Right lobe of liver (tissue), 6 donors: ENCODE results near the gene CCR3. TPM values are rescaled to one million over a fixed set of nuclear protein-coding genes. Genes with fewer than 3 reads are reported as not detected.

Experiments used
- ATAC-seq, 4 donors: fragments of 200-7000 bp; cut with Tn5 transposase; one replicate each; pipeline ENCODE4 v1.9.1; 2020; ENCODE audit warnings: mild to moderate bottlenecking in 4 of 4, moderate library complexity in 4 of 4
- DNase-seq, 3 donors: peaks; one replicate each; pipeline ENCODE4 v3.0.0-alpha.2; 2020
- H3K27ac ChIP-seq, 3 donors: fragments of 200-600 bp; one replicate each; pipeline ENCODE4 v1.8.0; 2022
- H3K27me3 ChIP-seq, 2 donors: fragments of 200-600 bp; one replicate each; pipeline ENCODE4 v1.8.0; 2022
- H3K36me3 ChIP-seq, 4 donors: fragments of 200-600 bp; sonication (generic) in 1 of 4; one replicate each; pipeline versions ENCODE4 v1.5.1 to v1.8.0; 2017 to 2022; ENCODE audit warnings: control low read depth in 1 of 4
- H3K4me1 ChIP-seq, 4 donors: fragments of 200-600 bp; sonication (generic) in 1 of 4; one replicate each; pipeline versions ENCODE4 v1.5.1 to v1.8.0; 2017 to 2022; ENCODE audit warnings: control low read depth in 1 of 4
- H3K4me3 ChIP-seq, 3 donors: fragments of 200-600 bp; one replicate each; pipeline ENCODE4 v1.8.0; 2022
- H3K9me3 ChIP-seq, 4 donors: fragments of 200-600 bp; sonication (generic) in 1 of 4; one replicate each; pipeline versions ENCODE4 v1.5.1 to v1.8.0; 2017 to 2022; ENCODE audit warnings: control low read depth in 1 of 4
- CTCF ChIP-seq, 4 donors: fragments of 200-600 bp in 3 of 4; fragments of 450-650 bp in 1 of 4; IDR thresholded peaks; one replicate each; pipeline versions ENCODE4 v1.5.1 to v1.8.0; 2016 to 2022; ENCODE audit warnings: antibody characterized with exemption in 4 of 4, mild to moderate bottlenecking in 2 of 4
- POLR2A ChIP-seq: fragments of 450-650 bp; IDR thresholded peaks from one replicate; pipeline ENCODE4 v1.6.1; 2017; ENCODE audit warnings: antibody characterized with exemption, mild to moderate bottlenecking
- WGBS: methylation state at CpG from one replicate; pipeline ENCODE4 v1.1.6; 2018; ENCODE audit warnings: low coverage, low lambda C conversion rate; ENCODE audit not compliant: insufficient coverage; ENCODE audit errors: missing lambda C conversion rate; 5-methylcytosine and 5-hydroxymethylcytosine counted together
- intact Hi-C, 2 donors: fragments of 100-400 bp; cut with DNase I; formaldehyde crosslinking; loops; one replicate each; pipeline versions ENCODE4 v1.11.2 to v1.14.1; 2022
- total RNA-seq, 6 experiments: library from RNA; depleted of rRNA in 2 of 6; stranded (reverse); fragments of >200 nt in 2 of 6; fragmentation: NEBNext Ultra II Directional in 3 of 6; extraction: Animal tissue kit (Norgen Biotek cat#: 25700) in 3 of 6; gene quantifications; one replicate each; pipeline versions ENCODE4 v1.1.0 to v1.2.4, GENCODE V29; 2016 to 2023
- donor health status: DM: no; HTN: yes; CAD: no.
- donor health status: DM: no; HTN: no; CAD: no.
- donor health status: DM: no; HTN: no; CAD: no.
- donor health status: DM: no; HTN: yes; CAD: no.
- donor health status: DM: no; HTN: yes; CAD: no.

The CCR3 gene
- total RNA-seq, 6 experiments from 2014 or later, result 0.27 TPM; not detected in 5

- Histone ChIP-seq H3K27me3 (no peaks in the 10 kb centered on the region), H3K4me3 (no peak overlapping the region), H3K4me1 (no peaks in the 10 kb centered on the region), H3K36me3 (no peaks in the 10 kb centered on the region), H3K9me3 (no peaks in the 10 kb centered on the region), H3K27ac (no peak overlapping the region)
- WGBS, result no CpG with 5 or more reads among the region's 3 CpGs
- ATAC-seq (no peak), DNase-seq (no peak)
- TF ChIP-seq POLR2A, result no peak
- no peak for TF ChIP-seq CTCF (IDR thresholded peaks at IDR 0.05)
- intact Hi-C loops, result no loop called here
These were observed 61.0 kb downstream of the CCR3 start for GRCh38 chr3:46303240-46303639.

GRCh38 chr3:46304739-46305138 is 62.5 kb downstream of the CCR3 start:
- DNase-seq (no peak), ATAC-seq (no peak)
- no peaks in the 10 kb centered on the region for H3K27me3 ChIP-seq
- H3K36me3 ChIP-seq, result no peaks in the 10 kb centered on the region
- TF ChIP-seq CTCF (IDR thresholded peaks at IDR 0.05), result no peak
- no peak for TF ChIP-seq POLR2A
- intact Hi-C loops, result no loop called here
- no peaks in the 10 kb centered on the region for H3K9me3 ChIP-seq
- no peaks in the 10 kb centered on the region for H3K4me1 ChIP-seq
- no peak overlapping the region for H3K4me3 ChIP-seq
- 55% methylated on average over 1 of the region's 3 CpGs for WGBS
- H3K27ac ChIP-seq, result no peak overlapping the region

GRCh38 chr3:46312991-46313390 is 70.7 kb downstream of the CCR3 start:
- DNase-seq (no peak), ATAC-seq (peak in 3 of 4 donors; percentile 57 to 71 (median 61))
- H3K4me1 ChIP-seq, result no peaks in the 10 kb centered on the region
- H3K36me3 ChIP-seq, result no peaks in the 10 kb centered on the region
- no peak overlapping the region for H3K27ac ChIP-seq
- intact Hi-C loops, result no loop called here
- H3K9me3 ChIP-seq, result no peaks in the 10 kb centered on the region
- H3K27me3 ChIP-seq, result no peaks in the 10 kb centered on the region
- TF ChIP-seq POLR2A, result no peak
- TF ChIP-seq CTCF (IDR thresholded peaks at IDR 0.05), result no peak
- WGBS, result 38% methylated on average over 1 of the region's 1 CpG
- H3K4me3 ChIP-seq, result no peak overlapping the region

DNA sequence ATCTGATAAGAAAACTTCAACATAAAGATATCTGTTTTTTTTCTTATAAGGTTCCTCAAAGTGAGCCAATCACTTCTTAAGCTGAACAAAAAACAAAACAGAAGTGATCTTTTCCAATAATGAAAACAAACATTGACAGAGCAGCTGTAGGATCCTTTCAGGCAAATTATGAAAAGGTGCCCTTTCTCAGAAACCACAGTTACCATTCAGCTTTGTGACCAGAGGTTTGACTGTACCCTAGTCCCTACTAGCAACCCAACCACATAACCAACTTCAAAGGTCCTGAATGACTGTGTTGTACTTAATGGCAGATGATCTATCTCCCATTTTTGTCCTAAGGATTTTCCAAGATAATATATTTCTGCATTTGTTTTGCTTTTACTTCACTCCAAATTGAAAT is 72.3 kb downstream of the CCR3 start:
- Histone ChIP-seq H3K27ac (no peak overlapping the region), H3K27me3 (no peaks in the 10 kb centered on the region), H3K9me3 (no peaks in the 10 kb centered on the region), H3K4me3 (no peak overlapping the region), H3K36me3 (no peaks in the 10 kb centered on the region), H3K4me1 (no peaks in the 10 kb centered on the region)
- TF ChIP-seq POLR2A (no peak), CTCF (IDR thresholded peaks at IDR 0.05) (no peak)
- ATAC-seq (no peak), DNase-seq (no peak)
- intact Hi-C loops, result no loop called here

- Histone ChIP-seq H3K4me1 (no peaks in the 10 kb centered on the region), H3K27ac (no peak overlapping the region), H3K36me3 (no peaks in the 10 kb centered on the region), H3K27me3 (peaks cover 0 to 4% of the 10 kb centered on the region in 2 donors), H3K4me3 (no peak overlapping the region), H3K9me3 (no peaks in the 10 kb centered on the region)
- intact Hi-C loops, result no loop called here
- TF ChIP-seq POLR2A (no peak), CTCF (IDR thresholded peaks at IDR 0.05) (no peak)
- no peak for DNase-seq
- ATAC-seq, result no peak
These were observed 73.9 kb downstream of the CCR3 start for GRCh38 chr3:46316206-46316605.
